HepG2 (cell line): ENCODE measurements around the gene SDHD.
"Not testable (repeated sequence)": the region's sequence is repeated elsewhere in the genome, so short reads cannot be mapped to it uniquely, and the experiment has no call there.

Experiments used
- EZH2 ChIP-seq: conservative IDR thresholded peaks from 2 replicates; pipeline ENCODE4 v1.6.1; 2012; ENCODE audit warnings: mild to moderate bottlenecking, low read depth, low read length, moderate library complexity
- KDM4B ChIP-seq: sonication (generic); formaldehyde crosslinking; IDR thresholded peaks from 2 replicates; pipeline ENCODE4 v1.4.0; 2020; ENCODE audit warnings: missing genetic modification reagents
- ZNF207 ChIP-seq: fragments of 450-650 bp; IDR thresholded peaks from 2 replicates; pipeline ENCODE4 v1.6.1; 2016; ENCODE audit warnings: antibody characterized with exemption, borderline replicate concordance

- TF ChIP-seq KDM4B (CRISPR knock-in tag); ZNF207; EZH2: not testable (repeated sequence)
Measured at GRCh38 chr11:112046647-112047046, 40.0 kb upstream of the SDHD start.
